HEK293T (cell line): ENCODE measurements around the gene TNFRSF18.

Source experiments
- CTCF ChIA-PET: fragments of 350-600 bp; formaldehyde crosslinking; extraction: SDS; loops from one replicate; lab custom pipeline; 2021; ENCODE audit warnings: antibody characterized with exemption, inconsistent platforms; lab: Yijun Ruan, JAX
- POLR2A ChIA-PET: fragments of 350-600 bp; formaldehyde crosslinking; extraction: SDS; loops from one replicate; lab custom pipeline; 2020; ENCODE audit warnings: antibody characterized with exemption, inconsistent platforms; lab: Yijun Ruan, JAX
- DNase-seq: peaks from one replicate; pipeline ENCODE4 v3.0.0; 2012; ENCODE audit warnings: mixed read lengths; ENCODE audit errors: extremely low spot score
- ARNT ChIP-seq: fragments of 450-650 bp; IDR thresholded peaks from 2 replicates; pipeline ENCODE4 v1.6.1; 2017; ENCODE audit warnings: mild to moderate bottlenecking
- BHLHE40 ChIP-seq: fragments of 450-650 bp; IDR thresholded peaks from 2 replicates; pipeline ENCODE4 v1.6.1; 2016; ENCODE audit warnings: mild to moderate bottlenecking, moderate library complexity, borderline replicate concordance
- CTBP1 ChIP-seq: fragments of 450-650 bp; IDR thresholded peaks from 2 replicates; pipeline ENCODE4 v1.6.1; 2016; ENCODE audit warnings: borderline replicate concordance
- ELF4 ChIP-seq: fragments of 450-650 bp; IDR thresholded peaks from 2 replicates; pipeline ENCODE4 v1.6.1; 2017; ENCODE audit warnings: antibody characterized with exemption
- FOXA1 ChIP-seq: fragments of 450-650 bp; IDR thresholded peaks from 2 replicates; pipeline ENCODE4 v1.6.1; 2016; ENCODE audit warnings: mild to moderate bottlenecking
- FOXK2 ChIP-seq: fragments of 450-650 bp; IDR thresholded peaks from 2 replicates; pipeline ENCODE4 v1.6.1; 2016; ENCODE audit warnings: mild to moderate bottlenecking
- FOXM1 ChIP-seq: fragments of 450-650 bp; IDR thresholded peaks from 2 replicates; pipeline ENCODE4 v1.6.1; 2017; ENCODE audit warnings: mild to moderate bottlenecking, borderline replicate concordance
- HDGF ChIP-seq: fragments of 450-650 bp; IDR thresholded peaks from 2 replicates; pipeline ENCODE4 v1.6.1; 2017; ENCODE audit warnings: antibody characterized with exemption, borderline replicate concordance
- L3MBTL2 ChIP-seq: fragments of 450-650 bp; conservative IDR thresholded peaks from 2 replicates; pipeline ENCODE4 v1.6.1; 2016; ENCODE audit warnings: mild to moderate bottlenecking
- LEF1 ChIP-seq: fragments of 450-650 bp; IDR thresholded peaks from 2 replicates; pipeline ENCODE4 v1.6.1; 2017; ENCODE audit warnings: mild to moderate bottlenecking, borderline replicate concordance
- NFRKB ChIP-seq: fragments of 450-650 bp; IDR thresholded peaks from 2 replicates; pipeline ENCODE4 v1.6.1; 2016; ENCODE audit warnings: mild to moderate bottlenecking, moderate library complexity
- SP1 ChIP-seq: fragments of 450-650 bp; IDR thresholded peaks from 2 replicates; pipeline ENCODE4 v1.6.1; 2017
- SUZ12 ChIP-seq: fragments of 450-650 bp; IDR thresholded peaks from 2 replicates; pipeline ENCODE4 v1.6.1; 2016; ENCODE audit warnings: mild to moderate bottlenecking
- TARDBP ChIP-seq: fragments of 450-650 bp; IDR thresholded peaks from 2 replicates; pipeline ENCODE4 v1.6.1; 2016
- ZNF384 ChIP-seq: fragments of 450-650 bp; IDR thresholded peaks from 2 replicates; pipeline ENCODE4 v1.6.1; 2016
- TF ChIP-seq, protein P1 (sequence below): fragments of 450-650 bp; IDR thresholded peaks from 2 replicates; pipeline ENCODE4 v1.6.1; 2016

Gene TNFRSF18

DNA sequence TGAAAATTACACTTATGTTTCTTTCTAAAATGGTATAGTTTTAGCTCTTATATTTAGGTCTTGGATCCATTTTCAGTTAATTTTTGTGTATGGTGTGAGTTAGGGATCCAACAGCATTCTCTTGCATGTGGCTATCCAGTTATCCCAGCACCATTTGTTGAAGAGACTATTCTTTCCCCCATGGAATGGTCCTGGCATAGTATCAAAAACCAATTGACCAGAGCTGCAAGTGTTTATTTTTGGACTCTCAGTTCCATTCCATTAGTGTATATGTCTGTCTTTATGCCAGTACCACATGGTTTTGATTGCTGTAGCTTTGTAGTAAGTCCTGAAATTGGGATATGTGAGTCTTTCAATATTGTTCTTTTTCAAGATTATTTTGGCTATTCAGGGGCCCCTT, 18.5 kb downstream of the TNFRSF18 start:
- DNase-seq: no peak
- POLR2A ChIA-PET: no interaction called here

DNA sequence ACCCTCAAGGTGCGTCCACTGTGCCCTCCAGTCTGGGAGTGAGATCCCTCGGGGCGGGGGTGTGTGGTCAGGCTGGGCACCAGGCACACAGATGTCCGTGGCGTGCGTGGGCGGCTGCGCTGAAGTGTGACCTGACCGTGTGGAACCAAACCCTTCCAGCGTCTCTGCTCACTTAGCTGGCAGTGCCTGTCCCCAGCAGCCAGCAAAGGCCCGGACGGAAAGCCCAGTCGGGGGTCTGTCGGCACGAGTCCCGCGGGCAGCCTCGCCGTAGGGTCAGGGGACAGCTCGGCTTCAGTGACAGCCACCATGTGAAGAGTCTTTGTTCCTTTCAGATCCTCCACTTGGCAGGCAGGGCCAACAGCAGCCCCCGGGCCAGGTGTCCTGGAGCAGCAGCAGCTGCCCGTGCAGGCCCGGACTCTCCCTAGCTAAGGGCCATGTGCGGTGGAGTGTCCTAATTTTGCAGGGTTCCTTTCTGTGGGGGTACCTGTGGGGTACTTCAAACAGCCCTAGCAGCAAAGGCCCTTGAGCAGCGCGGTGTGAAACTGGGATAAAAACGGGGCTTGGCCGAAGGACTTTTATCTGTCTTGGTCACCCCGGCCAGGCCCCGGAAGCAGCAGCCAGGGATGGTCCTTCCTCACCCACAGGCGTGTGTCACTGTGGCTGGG, 21.2 kb downstream of the TNFRSF18 start:
- no peak for TF ChIP-seq ZNF384
- TF ChIP-seq, protein P1, sequence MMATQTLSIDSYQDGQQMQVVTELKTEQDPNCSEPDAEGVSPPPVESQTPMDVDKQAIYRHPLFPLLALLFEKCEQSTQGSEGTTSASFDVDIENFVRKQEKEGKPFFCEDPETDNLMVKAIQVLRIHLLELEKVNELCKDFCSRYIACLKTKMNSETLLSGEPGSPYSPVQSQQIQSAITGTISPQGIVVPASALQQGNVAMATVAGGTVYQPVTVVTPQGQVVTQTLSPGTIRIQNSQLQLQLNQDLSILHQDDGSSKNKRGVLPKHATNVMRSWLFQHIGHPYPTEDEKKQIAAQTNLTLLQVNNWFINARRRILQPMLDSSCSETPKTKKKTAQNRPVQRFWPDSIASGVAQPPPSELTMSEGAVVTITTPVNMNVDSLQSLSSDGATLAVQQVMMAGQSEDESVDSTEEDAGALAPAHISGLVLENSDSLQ: no peak
- TF ChIP-seq LEF1: no peak
- TF ChIP-seq SUZ12: no peak
- no peak for TF ChIP-seq TARDBP
- TF ChIP-seq HDGF: no peak
- no peak for TF ChIP-seq NFRKB
- TF ChIP-seq CTBP1: no peak
- TF ChIP-seq FOXK2: no peak
- no peak for TF ChIP-seq BHLHE40
- no peak for TF ChIP-seq FOXM1
- no peak for TF ChIP-seq ARNT
- DNase-seq: no peak
- ChIA-PET CTCF (no interaction called here), POLR2A (no interaction called here)

More for the DNA sequence above, 18.5 kb downstream of the TNFRSF18 start:
- TF ChIP-seq LEF1 (no peak), TARDBP (no peak), FOXK2 (no peak)
- CTCF ChIA-PET: interaction anchor here (0.6 kb wide), 1 partner anchor 129 kb away, joined by 4 read pairs; no protein-coding TSS in a partner anchor

GRCh38 chr1:1183833-1184775, 22.3 kb downstream of the TNFRSF18 start:
- DNase-seq: no peak
- ChIA-PET CTCF (no interaction called here), POLR2A (no interaction called here)
- TF ChIP-seq LEF1 (no peak), CTBP1 (no peak), SP1 (no peak), BHLHE40 (no peak), ARNT (no peak), L3MBTL2 (no peak), SUZ12 (no peak), FOXA1 (no peak)
- TF ChIP-seq, protein P1: no peak

GRCh38 chr1:1183221-1183747, 23.1 kb downstream of the TNFRSF18 start:
- no peak for DNase-seq
- TF ChIP-seq SP1 (no peak), FOXK2 (no peak), FOXM1 (no peak), FOXA1 (no peak), ARNT (no peak), ZNF384 (no peak), SUZ12 (no peak), HDGF (no peak), TARDBP (no peak), CTBP1 (no peak), LEF1 (no peak), L3MBTL2 (no peak), ELF4 (no peak), BHLHE40 (no peak), NFRKB (no peak)
- TF ChIP-seq, protein P1: no peak
- POLR2A ChIA-PET: no interaction called here
- CTCF ChIA-PET: no interaction called here

DNA sequence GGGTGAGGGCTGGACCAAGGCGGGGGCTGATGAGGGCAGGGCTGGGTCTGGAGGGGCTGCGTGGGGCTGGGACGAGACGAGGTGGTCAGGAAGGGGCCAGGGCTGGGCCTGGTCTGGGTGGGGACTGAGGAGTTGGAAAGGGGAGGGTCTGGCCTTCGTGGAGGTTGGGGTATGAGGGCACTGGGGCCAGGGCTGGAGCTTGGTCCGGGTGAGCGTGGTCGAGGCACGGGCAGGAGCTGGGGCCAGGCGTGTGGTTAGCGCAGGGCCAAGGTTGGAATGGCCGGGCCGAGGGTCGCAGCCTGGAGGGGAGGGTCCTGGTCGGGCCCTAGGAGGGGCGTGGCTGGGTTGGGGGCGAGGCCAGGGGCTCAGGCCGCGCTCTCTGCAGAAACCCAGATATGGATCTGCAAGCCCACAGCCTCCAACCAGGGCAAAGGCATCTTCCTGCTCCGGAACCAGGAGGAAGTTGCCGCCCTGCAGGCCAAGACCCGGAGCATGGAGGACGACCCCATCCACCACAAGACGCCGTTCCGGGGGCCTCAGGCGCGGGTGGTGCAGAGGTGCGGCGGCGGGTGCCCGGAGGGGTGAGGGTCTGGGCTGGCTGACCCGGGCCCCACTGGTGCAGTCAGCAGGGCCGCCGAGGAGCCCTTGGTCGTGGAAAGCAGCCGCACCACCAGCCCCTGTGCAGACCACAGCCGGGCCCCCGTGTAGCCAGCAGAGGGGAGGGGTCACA, 23.7 kb downstream of the TNFRSF18 start:
- CTCF ChIA-PET: no interaction called here
- no peak for TF ChIP-seq LEF1
- no peak for TF ChIP-seq CTBP1
- no peak for TF ChIP-seq FOXA1
- no peak for TF ChIP-seq SUZ12
- no peak for TF ChIP-seq ARNT
- POLR2A ChIA-PET: no interaction called here
- DNase-seq: no peak
